ENCODE measurements around the gene CDC73.

Gene CDC73

DNA sequence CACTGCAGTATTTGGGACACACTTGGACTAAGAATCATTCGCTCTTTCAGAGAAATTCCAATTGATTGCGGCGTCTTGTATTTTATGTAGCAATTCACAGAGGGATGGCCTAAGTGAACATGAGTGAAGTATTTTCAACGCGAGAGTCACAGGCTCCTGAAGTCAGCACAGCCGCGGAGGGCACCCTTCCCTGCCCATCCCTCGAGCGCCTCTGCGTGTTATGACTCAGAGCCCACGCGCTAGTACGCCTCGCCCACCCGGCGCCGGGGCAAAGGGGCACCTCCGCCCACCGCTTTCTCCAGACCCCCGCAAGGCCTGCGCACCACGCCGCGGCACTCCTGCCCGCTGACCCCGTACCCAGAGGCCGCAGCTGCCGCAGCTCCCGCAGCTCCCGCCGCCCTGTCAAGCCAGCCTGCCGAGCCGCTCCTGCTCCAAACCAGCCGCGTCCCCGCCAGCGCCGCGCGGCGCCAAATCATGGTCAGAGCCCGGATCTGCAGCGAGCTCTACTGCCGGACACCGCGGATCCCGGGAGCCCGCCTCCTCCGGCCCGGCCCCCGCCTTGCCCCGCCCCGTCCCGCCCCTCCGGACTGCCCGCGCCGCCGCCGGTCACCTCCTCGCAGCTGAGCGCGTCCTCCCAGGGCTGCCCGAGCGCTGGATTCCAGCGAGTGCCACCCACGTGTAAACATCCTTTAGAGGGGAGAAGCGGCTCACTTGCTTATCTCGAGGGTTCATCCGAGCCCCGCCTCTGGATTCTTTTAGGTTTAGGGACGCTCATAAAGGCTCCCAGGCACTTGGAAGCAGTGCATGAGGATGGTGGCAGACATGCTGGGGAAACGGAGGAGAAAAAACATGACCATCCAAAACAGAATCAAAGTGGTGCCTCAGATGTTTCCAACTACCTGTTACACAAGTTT lies 16.7 kb upstream of the CDC73 start, which contains the start of gene GLRX2:
TSS of gene GLRX2 (minus strand) at position 508 of the 914 bp plus-strand sequence. CDS start at position 476, 32 bp downstream.
- peak within 1 kb of the TSS; percentile 87 for H3K4me3 ChIP-seq (ENCODE audit: low read length)
- TF ChIP-seq, protein P1, sequence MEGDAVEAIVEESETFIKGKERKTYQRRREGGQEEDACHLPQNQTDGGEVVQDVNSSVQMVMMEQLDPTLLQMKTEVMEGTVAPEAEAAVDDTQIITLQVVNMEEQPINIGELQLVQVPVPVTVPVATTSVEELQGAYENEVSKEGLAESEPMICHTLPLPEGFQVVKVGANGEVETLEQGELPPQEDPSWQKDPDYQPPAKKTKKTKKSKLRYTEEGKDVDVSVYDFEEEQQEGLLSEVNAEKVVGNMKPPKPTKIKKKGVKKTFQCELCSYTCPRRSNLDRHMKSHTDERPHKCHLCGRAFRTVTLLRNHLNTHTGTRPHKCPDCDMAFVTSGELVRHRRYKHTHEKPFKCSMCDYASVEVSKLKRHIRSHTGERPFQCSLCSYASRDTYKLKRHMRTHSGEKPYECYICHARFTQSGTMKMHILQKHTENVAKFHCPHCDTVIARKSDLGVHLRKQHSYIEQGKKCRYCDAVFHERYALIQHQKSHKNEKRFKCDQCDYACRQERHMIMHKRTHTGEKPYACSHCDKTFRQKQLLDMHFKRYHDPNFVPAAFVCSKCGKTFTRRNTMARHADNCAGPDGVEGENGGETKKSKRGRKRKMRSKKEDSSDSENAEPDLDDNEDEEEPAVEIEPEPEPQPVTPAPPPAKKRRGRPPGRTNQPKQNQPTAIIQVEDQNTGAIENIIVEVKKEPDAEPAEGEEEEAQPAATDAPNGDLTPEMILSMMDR (IDR thresholded peaks at IDR 0.05; ENCODE audit: insufficient read depth, low read depth, low read length, missing control alignments), result no peak
- DNase-seq (ENCODE audit: low read depth), result peak; percentile 89

DNA sequence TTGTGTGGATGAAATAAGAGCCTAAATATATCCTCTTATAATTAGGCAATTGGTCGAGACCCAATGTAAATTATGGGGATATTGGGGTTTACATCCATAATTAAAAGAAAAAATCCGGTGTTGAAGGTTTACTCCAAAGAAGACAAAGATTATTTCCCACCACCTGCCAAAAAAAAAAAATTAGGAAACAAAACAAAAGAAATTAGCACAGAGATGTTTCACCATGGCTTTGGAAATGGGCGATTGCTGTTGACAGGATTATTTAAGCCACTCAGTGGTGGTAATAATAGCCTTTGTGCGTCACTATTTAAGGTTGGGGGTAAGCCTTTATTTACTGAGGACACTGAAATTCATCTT lies 16.0 kb upstream of the CDC73 start:
- H3K4me3 ChIP-seq (ENCODE audit: low read length), result peak overlapping the region; percentile 87
- TF ChIP-seq, protein P1 (IDR thresholded peaks at IDR 0.05; ENCODE audit: insufficient read depth, low read depth, low read length, missing control alignments), result no peak
- no peak for DNase-seq (ENCODE audit: low read depth)

DNA sequence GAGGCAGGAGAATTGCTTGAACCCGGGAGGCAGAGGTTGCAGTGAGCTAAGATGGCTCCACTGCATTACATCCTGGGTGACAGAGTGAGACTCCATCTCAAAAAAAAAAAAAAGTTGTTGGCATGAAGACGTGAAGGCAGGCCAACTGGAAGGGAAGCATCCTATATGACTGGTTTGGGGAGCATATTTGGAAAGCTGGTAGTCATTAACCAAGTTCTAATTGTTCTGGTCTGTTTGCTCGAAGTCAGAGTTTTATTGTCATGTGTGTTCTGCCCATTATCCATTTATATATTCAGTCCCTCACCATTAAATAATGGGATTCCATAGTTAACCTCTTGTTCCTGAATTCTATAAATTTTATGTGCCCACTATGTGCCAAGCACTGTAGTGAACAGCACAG lies 13.4 kb upstream of the CDC73 start:
- H3K4me3 ChIP-seq (ENCODE audit: low read length), result no peak overlapping the region
- DNase-seq (ENCODE audit: low read depth), result no peak
- TF ChIP-seq, protein P1 (IDR thresholded peaks at IDR 0.05; ENCODE audit: insufficient read depth, low read depth, low read length, missing control alignments), result no peak

DNA sequence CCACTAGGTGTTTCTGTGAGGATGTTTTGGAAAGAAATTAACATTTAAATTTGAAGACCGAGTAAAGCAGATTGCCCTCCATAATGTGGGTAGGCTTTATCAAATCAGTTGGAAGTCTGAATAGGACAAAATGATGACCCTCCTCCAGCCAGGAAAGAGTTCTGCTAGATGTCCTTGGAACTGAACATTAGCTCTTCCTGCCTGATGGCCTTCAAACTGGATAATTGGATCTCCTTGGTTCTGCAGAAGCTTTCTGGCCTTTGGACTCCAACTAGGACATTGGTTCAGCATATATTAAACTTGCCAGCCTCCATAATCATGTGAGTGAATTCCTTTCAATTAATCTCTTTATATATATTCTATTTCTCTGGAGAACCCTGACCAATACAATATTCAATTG lies 12.2 kb upstream of the CDC73 start:
- no peak overlapping the region for H3K4me3 ChIP-seq (ENCODE audit: low read length)
- no peak for DNase-seq (ENCODE audit: low read depth)
- TF ChIP-seq, protein P1 (IDR thresholded peaks at IDR 0.05; ENCODE audit: insufficient read depth, low read depth, low read length, missing control alignments), result no peak

DNA sequence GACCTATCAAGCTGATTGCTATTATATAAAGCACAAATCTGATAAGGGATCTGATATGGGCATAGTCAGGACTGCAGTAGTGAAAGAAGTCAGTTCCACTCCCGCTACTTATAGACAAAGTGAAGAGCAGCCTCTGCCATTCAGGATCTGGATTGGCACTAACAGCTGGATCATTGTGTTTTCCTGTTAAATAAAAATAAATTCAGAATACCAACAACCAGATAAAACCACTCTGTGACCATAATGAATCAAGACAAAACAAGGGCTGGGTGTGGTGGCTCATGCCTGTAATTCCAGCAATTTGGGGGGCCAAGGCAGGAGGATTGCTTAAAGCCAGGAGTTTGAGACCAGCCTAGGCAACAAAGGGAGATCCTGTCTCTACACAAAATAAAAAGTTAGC lies 11.6 kb upstream of the CDC73 start:
- H3K4me3 ChIP-seq (ENCODE audit: low read length), result no peak overlapping the region
- TF ChIP-seq, protein P1 (IDR thresholded peaks at IDR 0.05; ENCODE audit: insufficient read depth, low read depth, low read length, missing control alignments), result no peak
- no peak for DNase-seq (ENCODE audit: low read depth)

DNA sequence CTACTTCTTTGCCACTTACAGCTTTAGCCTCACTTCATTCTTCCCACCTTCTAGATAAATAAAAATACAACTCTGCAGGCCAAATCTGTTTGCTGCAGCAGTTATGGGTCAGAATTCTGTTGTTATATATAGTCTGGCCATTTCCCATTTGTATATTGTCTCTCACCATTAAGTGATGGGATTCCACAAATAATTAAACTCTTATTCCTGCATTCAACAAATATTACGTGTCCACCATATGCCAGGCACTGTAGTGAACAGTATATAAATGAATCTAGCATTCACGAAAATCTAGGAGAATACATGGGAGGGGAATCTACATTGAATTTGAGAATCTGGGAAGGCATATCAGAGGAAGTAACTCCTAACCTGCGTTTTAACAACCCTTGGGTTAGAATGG lies 11.0 kb upstream of the CDC73 start:
- no peak for DNase-seq (ENCODE audit: low read depth)
- TF ChIP-seq, protein P1 (IDR thresholded peaks at IDR 0.05; ENCODE audit: insufficient read depth, low read depth, low read length, missing control alignments), result no peak
- H3K4me3 ChIP-seq (ENCODE audit: low read length), result no peak overlapping the region

Measured in epithelial cell of esophagus (primary cell).